MG63 (cell line): ENCODE measurements around the gene PRPSAP1. TPM values are rescaled to one million over a fixed set of nuclear protein-coding genes. Genes with fewer than 3 reads are reported as not detected.

Experiments used
- total RNA-seq: library from RNA; depleted of rRNA; stranded (reverse); fragments of >200 nt; shearing (Covaris generic); gene quantifications from 2 replicates; pipeline ENCODE4 v1.2.3, GENCODE V29; 2014; ENCODE audit warnings: low replicate concordance; rRNA removed

PRPSAP1 gene
- total RNA-seq, 1 experiment from 2014 or later, result 64.7 TPM

Other genes starting within 250 kb of the PRPSAP1 start
- gene FOXJ1, start 212.7 kb downstream of the PRPSAP1 start, total RNA-seq, result not detected in 2 replicates
- gene RNF157, start 113.4 kb downstream of the PRPSAP1 start, total RNA-seq, result 0.40 and 0.94 TPM in 2 replicates
- 1.2 and 7.0 TPM in 2 replicates for gene UBALD2, start 88.6 kb downstream of the PRPSAP1 start, total RNA-seq
- 0.92 and 3.4 TPM in 2 replicates for gene QRICH2, start 45.6 kb downstream of the PRPSAP1 start, total RNA-seq
- gene SPHK1, start 30.7 kb upstream of the PRPSAP1 start, total RNA-seq, result 17.7 and 25.1 TPM in 2 replicates
- 19.7 and 32.7 TPM in 2 replicates for gene UBE2O, start 99.2 kb upstream of the PRPSAP1 start, total RNA-seq
- gene AANAT, start 113.7 kb upstream of the PRPSAP1 start, total RNA-seq, result not detected in 2 replicates
- gene RHBDF2, start 147.5 kb upstream of the PRPSAP1 start, total RNA-seq, result 5.9 and 20.9 TPM in 2 replicates
- gene CYGB, start 183.8 kb upstream of the PRPSAP1 start, total RNA-seq, result 7.6 and 14.0 TPM in 2 replicates
- gene PRCD, start 186.1 kb upstream of the PRPSAP1 start, total RNA-seq, result 1.2 TPM in 1 of 2 replicates, not detected in the other
- 0.15 and 0.30 TPM in 2 replicates for gene ST6GALNAC2, start 231.9 kb upstream of the PRPSAP1 start, total RNA-seq